OCI-LY3 (cell line): ENCODE data around the gene ZNF736.
"Not testable (repeated sequence)": the region's sequence is repeated elsewhere in the genome, so short reads cannot be mapped to it uniquely, and the experiment has no call there.

Source experiments
- H2AFZ ChIP-seq: fragments of 200-600, 300-600 bp; shearing (Covaris generic); 2 replicates; pipeline ENCODE4 v1.6.0; 2014; ENCODE audit warnings: antibody characterized with exemption, low read depth, low read length
- H3K27ac ChIP-seq: fragments of 200-600, 300-600 bp; sonication (generic); 2 replicates; pipeline ENCODE4 v1.5.1; 2014; ENCODE audit warnings: mild to moderate bottlenecking, low read length, moderate library complexity, mixed read lengths
- H3K27me3 ChIP-seq: fragments of 200-600, 300-600 bp; sonication (generic); 2 replicates; pipeline ENCODE4 v1.6.1; 2014; ENCODE audit warnings: low read depth, low read length, mixed read lengths
- H3K36me3 ChIP-seq: fragments of 200-600, 300-600 bp; sonication (generic); replicated peaks from 2 replicates; pipeline ENCODE3; 2014; ENCODE audit warnings: low read depth, low read length, mixed read lengths
- H3K4me1 ChIP-seq: fragments of 300-600, 200-600 bp; sonication (generic); 2 replicates; pipeline ENCODE4 v1.6.1; 2014; ENCODE audit warnings: low read length, mixed read lengths
- H3K4me2 ChIP-seq: fragments of 200-600, 300-600 bp; sonication (generic); 2 replicates; pipeline ENCODE4 v1.6.1; 2014; ENCODE audit warnings: low read length, mixed read lengths
- H3K4me3 ChIP-seq: fragments of 300-600, 200-600 bp; sonication (generic); 2 replicates; pipeline ENCODE4 v1.5.1; 2014; ENCODE audit warnings: antibody characterized with exemption, mild to moderate bottlenecking, low read length, moderate library complexity
- H3K79me2 ChIP-seq: fragments of 300-600, 200-600 bp; shearing (Covaris generic); 2 replicates; pipeline ENCODE4 v1.6.1; 2014; ENCODE audit warnings: mild to moderate bottlenecking, low read length, mixed read lengths
- H3K9ac ChIP-seq: fragments of 300-600, 200-600 bp; shearing (Covaris generic); 2 replicates; pipeline ENCODE4 v1.6.0; 2014; ENCODE audit warnings: mild to moderate bottlenecking, low read length, moderate library complexity
- H3K9me3 ChIP-seq: fragments of 200-600, 300-600 bp; shearing (Covaris generic); 2 replicates; pipeline ENCODE4 v1.6.1; 2014; ENCODE audit warnings: low read length, mixed read lengths; ENCODE audit not compliant: insufficient read depth
- H4K20me1 ChIP-seq: fragments of 200-600, 300-600 bp; sonication (generic); 2 replicates; pipeline ENCODE4 v1.6.1; 2016; ENCODE audit warnings: low read length, mixed read lengths; ENCODE audit not compliant: insufficient read depth
- CTCF ChIP-seq: fragments of 200-600, 300-600 bp; sonication (generic); IDR thresholded peaks from 2 replicates; pipeline ENCODE4 v1.5.1; 2014; ENCODE audit warnings: antibody characterized with exemption, low read length, low read depth
- EZH2phosphoT487 ChIP-seq: fragments of 200-600 bp; shearing (Covaris generic); IDR thresholded peaks from 2 replicates; pipeline ENCODE4 v1.6.1; 2018; ENCODE audit warnings: antibody characterized with exemption, mixed run types, low read depth

The ZNF736 gene

GRCh38 chr7:64312826-64313225 is 935 bp upstream of the ZNF736 start:
- H4K20me1 ChIP-seq = no peaks in the 10 kb centered on the region
- H3K4me1 ChIP-seq = peaks cover 16% of the 10 kb centered on the region; the same call in 1 of the 2 replicates
- H3K4me2 ChIP-seq = no peak overlapping the region
- peaks cover 37% of the 10 kb centered on the region for H3K36me3 ChIP-seq
- H3K4me3 ChIP-seq = no peak overlapping the region
- peaks cover 44% of the 10 kb centered on the region for H3K79me2 ChIP-seq
- TF ChIP-seq EZH2phosphoT487 = no peak
- no peak for TF ChIP-seq CTCF
- no peak overlapping the region for H3K27ac ChIP-seq
- H3K9ac ChIP-seq = no peak overlapping the region
- H2AFZ ChIP-seq = no peak overlapping the region
- peaks cover 12% of the 10 kb centered on the region; the same call in 1 of the 2 replicates for H3K9me3 ChIP-seq
- H3K27me3 ChIP-seq = no peaks in the 10 kb centered on the region

DNA sequence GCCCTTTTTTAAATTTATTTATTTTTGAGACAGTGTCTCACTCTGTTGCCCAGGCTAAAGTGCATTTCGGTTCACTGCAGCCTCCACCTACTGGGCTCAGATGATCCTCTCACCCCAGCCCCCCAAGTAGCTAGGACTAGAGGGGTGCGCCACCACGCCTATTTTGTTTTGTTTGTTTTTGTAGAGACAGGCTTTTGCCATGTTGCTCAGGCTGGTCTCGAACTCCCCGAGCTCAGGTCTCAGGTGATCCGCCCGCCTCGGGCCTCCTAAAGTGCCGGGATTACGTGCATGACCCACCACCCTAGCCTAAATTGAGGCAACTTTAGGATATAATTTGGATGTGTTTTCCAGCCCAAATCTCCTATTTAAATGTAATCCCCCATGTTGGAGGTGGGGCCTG is 805 bp downstream of the ZNF736 start:
- no peaks in the 10 kb centered on the region for H4K20me1 ChIP-seq
- H3K4me3 ChIP-seq = peak overlapping the region; percentile 100
- H3K27ac ChIP-seq = peak overlapping the region; percentile 76
- no peak overlapping the region for H2AFZ ChIP-seq
- peak overlapping the region; percentile 83 for H3K4me2 ChIP-seq
- peak overlapping the region; percentile 100 for H3K9ac ChIP-seq
- H3K27me3 ChIP-seq = no peaks in the 10 kb centered on the region
- H3K36me3 ChIP-seq = peaks cover 40% of the 10 kb centered on the region
- peaks cover 56% of the 10 kb centered on the region for H3K79me2 ChIP-seq
- peaks cover 12% of the 10 kb centered on the region; the same call in 1 of the 2 replicates for H3K9me3 ChIP-seq
- TF ChIP-seq CTCF = no peak
- TF ChIP-seq EZH2phosphoT487 = no peak
- peaks cover 10% of the 10 kb centered on the region; the same call in 1 of the 2 replicates for H3K4me1 ChIP-seq

DNA sequence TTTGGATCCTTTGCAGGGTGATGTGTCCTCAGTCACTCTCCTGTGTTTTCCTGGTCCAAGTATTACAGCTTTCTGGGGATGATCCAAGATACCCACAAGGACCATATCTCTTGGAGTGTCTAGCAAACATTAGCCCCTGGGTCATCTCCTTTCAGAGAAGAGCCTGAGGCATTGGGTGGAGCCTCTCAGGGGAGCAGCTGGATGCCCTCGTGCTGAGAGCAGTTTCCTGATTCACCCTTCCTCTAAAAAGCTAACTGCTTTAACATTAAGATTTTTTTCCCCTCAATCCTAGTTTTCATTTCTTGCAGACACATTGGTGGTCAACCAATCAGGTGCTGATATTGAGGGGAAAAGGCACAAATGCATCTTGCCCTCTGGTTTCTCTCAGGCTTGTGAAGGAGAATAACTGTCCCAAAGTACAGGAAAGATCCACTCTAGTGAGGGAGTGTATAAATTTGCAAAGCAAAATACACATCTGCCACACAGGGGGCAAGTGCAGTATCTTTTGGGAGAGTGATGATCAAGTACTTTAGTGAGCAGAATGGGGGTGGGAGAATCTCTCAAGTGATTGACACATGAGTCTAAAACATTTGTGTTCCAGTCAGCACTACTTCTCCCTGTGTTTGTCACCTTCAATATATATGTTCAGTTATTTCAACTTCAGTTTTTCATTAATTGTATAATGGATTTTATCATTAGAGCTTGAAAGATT is 2.4 kb downstream of the ZNF736 start:
- H3K27ac ChIP-seq, H4K20me1 ChIP-seq, H2AFZ ChIP-seq, H3K4me2 ChIP-seq, H3K27me3 ChIP-seq, H3K9ac ChIP-seq, H3K4me3 ChIP-seq: not testable (repeated sequence)
- peaks cover 69% of the 10 kb centered on the region for H3K79me2 ChIP-seq
- peaks cover 12% of the 10 kb centered on the region; the same call in 1 of the 2 replicates for H3K9me3 ChIP-seq
- H3K36me3 ChIP-seq = peaks cover 51% of the 10 kb centered on the region
- peaks cover 20% of the 10 kb centered on the region for H3K4me1 ChIP-seq

DNA sequence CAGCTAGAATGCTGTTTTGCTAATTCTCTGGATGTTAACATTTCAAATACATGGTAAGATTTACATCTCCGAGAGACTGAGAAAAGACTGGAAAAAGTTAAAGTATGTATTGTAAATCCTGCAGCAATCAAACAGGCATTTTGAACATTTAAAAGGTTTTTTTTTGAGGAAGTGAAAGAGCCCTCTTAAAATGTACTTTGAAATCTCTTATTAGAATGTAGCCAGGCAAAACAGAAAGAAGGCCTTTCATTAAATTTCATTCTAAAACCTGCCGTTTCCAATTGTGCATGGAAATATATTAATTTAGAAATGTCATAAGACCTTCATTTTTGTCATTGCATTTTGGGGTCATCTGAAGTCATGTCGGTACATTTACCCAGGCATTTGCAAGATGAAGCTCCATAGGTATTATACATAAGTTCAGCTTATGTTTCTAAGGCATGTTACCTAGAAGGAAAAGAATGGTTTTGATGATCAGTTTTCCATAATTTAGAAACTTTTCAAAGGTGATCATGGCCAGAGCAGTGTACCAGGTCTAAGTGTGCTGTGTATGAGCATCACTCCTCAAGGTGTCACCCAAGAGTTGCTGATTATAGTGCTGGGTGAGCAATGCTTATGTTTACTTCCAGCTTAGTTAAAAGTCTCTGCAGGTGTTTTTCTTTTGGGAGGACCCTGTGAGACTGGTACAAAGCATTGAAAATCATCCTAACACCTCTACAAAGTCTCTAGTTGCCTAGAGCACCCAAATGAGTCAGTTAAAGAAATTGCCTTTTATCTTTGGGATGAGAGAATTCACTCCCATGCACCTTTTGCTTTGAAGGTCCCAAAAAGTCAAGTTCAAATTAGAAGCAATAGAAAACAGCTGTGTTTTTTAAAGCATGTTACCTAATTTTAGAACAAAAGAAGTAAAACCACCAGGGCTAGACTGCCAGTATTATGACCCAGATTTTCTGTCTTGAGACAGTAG is 7.1 kb downstream of the ZNF736 start:
- Histone ChIP-seq H3K4me2 (peak overlapping the region; percentile 22; the same call in 1 of the 2 replicates), H4K20me1 (no peaks in the 10 kb centered on the region), H3K9ac (no peak overlapping the region), H3K4me1 (peaks cover 10% of the 10 kb centered on the region), H3K9me3 (peaks cover 18% of the 10 kb centered on the region; the same call in 1 of the 2 replicates), H3K79me2 (peaks cover 93% of the 10 kb centered on the region), H3K36me3 (peaks cover 80% of the 10 kb centered on the region), H3K4me3 (no peak overlapping the region; the same call in 1 of the 2 replicates), H3K27ac (peak overlapping the region; percentile 23), H2AFZ (no peak overlapping the region), H3K27me3 (no peaks in the 10 kb centered on the region)
- TF ChIP-seq CTCF (no peak), EZH2phosphoT487 (no peak)

DNA sequence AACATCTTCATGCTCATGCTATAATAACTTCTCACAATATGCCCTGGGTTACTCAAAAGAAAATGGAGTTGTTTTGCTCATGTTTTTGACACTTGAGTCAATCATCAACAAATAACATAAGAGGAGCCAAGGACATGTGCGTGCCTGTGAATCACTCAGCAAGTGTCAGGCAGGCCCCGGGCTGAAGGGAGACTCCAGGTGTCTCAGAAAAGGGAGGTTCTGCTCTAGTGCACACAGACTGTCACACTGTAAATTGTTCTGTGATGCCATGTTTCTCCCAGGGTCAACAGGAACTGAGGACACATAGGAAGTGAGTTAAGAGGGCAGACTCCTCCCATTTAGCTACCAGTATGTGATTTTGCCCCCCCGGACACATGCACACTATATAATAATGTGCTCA is 10.4 kb downstream of the ZNF736 start:
- H3K9ac ChIP-seq, H3K27me3 ChIP-seq, H3K4me3 ChIP-seq, H4K20me1 ChIP-seq, H3K27ac ChIP-seq, H2AFZ ChIP-seq, H3K4me2 ChIP-seq: not testable (repeated sequence)
- peaks cover 32% of the 10 kb centered on the region; the same call in 1 of the 2 replicates for H3K9me3 ChIP-seq
- peaks cover 94% of the 10 kb centered on the region for H3K79me2 ChIP-seq
- H3K36me3 ChIP-seq = peaks cover 82% of the 10 kb centered on the region
- H3K4me1 ChIP-seq = peaks cover 10% of the 10 kb centered on the region

- H3K27me3 ChIP-seq, H3K4me2 ChIP-seq, H4K20me1 ChIP-seq, H3K4me3 ChIP-seq, H3K27ac ChIP-seq, H2AFZ ChIP-seq, H3K79me2 ChIP-seq, H3K4me1 ChIP-seq, H3K9ac ChIP-seq: not testable (repeated sequence)
- Histone ChIP-seq H3K9me3 (peaks cover 60% of the 10 kb centered on the region), H3K36me3 (peaks cover 92% of the 10 kb centered on the region)
These were observed 35.0 kb downstream of the ZNF736 start for GRCh38 chr7:64348713-64349210.
